Measurements from ENCODE around the gene PRKN.

GRCh38 chr6:162603231-162604015 lies 124.1 kb downstream of the PRKN start:
- TF ChIP-seq CTCF (IDR thresholded peaks at IDR 0.05; ENCODE audit: low read depth, low read length) (no peak), MAX (IDR thresholded peaks at IDR 0.05; ENCODE audit: low read depth, low read length) (no peak), POLR2A (IDR thresholded peaks at IDR 0.05; ENCODE audit: extremely low read depth, insufficient read length) (no peak)
